ENCODE data around the gene BEND5.

GRCh38 chr1:48704736-48705135 lies 72.0 kb downstream of the BEND5 start:
- no peak for TF ChIP-seq POLR2A (IDR thresholded peaks at IDR 0.05)
- TF ChIP-seq EP300 (IDR thresholded peaks at IDR 0.05), result no peak
- no peak for TF ChIP-seq CTCF (IDR thresholded peaks at IDR 0.05)
- TF ChIP-seq POLR2AphosphoS5 (IDR thresholded peaks at IDR 0.05), result no peak

All from stomach (tissue), 4 donors.